Measurements from ENCODE around the gene KCNIP3. TPM values are rescaled to one million over a fixed set of nuclear protein-coding genes. Genes with fewer than 3 reads are reported as not detected.

KCNIP3 gene
- total RNA-seq, 1 experiment from 2014 or later, result 4.5 TPM

DNA sequence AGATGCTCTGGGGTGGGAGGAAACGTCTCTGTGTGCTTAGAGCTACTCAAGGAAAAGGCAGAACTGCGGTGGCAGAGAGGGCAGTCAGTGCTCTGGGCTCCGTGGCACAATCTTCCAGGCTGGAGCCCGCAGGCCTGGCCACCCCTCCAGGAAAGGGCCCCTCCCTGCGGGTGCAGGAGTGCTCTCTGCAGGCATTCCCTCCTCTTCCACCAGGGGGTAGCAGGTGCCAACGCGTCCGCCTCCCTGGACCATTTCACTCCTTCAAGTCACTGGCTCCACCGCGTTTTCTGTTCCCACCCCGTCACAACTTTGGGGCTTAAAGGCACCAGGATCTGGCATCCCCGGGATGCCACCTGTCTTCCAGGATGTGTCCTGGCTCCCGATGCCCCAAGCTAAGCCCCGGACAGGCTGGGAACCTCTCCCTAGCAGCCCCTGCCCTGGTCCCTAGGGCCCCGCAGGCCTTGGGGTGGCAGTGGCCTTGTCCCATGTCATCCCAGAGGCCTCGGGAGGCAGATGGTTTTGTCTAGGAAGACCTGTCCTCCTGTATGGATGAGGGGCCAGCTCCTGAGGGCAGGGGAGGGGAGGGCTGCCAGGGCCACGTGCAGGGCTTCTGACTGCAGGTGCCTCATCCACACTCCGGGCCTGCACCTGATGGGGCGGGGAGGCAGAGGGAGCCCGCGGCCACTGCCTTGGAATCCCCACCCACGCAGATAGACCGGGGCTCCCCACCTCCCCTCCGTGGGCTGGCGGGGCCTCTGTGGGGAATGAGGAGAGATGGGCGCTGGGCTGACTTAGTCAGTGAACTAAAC, 26.4 kb downstream of the KCNIP3 start:
- no peaks in the 10 kb centered on the region for H3K9me2 ChIP-seq (ENCODE audit: insufficient read depth)
- H3K27me3 ChIP-seq (ENCODE audit: insufficient read depth, low read depth), result no peaks in the 10 kb centered on the region
- H3K4me1 ChIP-seq (replicated peaks; ENCODE audit: insufficient read depth), result peaks cover 19% of the 10 kb centered on the region
- H3F3A ChIP-seq (ENCODE audit: insufficient read depth, low read depth), result no peaks in the 10 kb centered on the region; the same call in 1 of the 2 replicates
- H2AFZ ChIP-seq, result no peak overlapping the region
- no peaks in the 10 kb centered on the region for H4K20me1 ChIP-seq (ENCODE audit: insufficient read depth)
- H3K36me3 ChIP-seq (ENCODE audit: low read depth), result no peaks in the 10 kb centered on the region
- POLR2A ChIA-PET (ENCODE audit: unreplicated experiment), result no interaction called here
- H3K79me2 ChIP-seq (ENCODE audit: low read depth), result peaks cover 5% of the 10 kb centered on the region; the same call in 1 of the 2 replicates
- TF ChIP-seq, protein P1, sequence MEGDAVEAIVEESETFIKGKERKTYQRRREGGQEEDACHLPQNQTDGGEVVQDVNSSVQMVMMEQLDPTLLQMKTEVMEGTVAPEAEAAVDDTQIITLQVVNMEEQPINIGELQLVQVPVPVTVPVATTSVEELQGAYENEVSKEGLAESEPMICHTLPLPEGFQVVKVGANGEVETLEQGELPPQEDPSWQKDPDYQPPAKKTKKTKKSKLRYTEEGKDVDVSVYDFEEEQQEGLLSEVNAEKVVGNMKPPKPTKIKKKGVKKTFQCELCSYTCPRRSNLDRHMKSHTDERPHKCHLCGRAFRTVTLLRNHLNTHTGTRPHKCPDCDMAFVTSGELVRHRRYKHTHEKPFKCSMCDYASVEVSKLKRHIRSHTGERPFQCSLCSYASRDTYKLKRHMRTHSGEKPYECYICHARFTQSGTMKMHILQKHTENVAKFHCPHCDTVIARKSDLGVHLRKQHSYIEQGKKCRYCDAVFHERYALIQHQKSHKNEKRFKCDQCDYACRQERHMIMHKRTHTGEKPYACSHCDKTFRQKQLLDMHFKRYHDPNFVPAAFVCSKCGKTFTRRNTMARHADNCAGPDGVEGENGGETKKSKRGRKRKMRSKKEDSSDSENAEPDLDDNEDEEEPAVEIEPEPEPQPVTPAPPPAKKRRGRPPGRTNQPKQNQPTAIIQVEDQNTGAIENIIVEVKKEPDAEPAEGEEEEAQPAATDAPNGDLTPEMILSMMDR (conservative IDR thresholded peaks at IDR 0.05), result peak; percentile 84
- TF ChIP-seq EZH2 (IDR thresholded peaks at IDR 0.05; ENCODE audit: low read depth), result no peak
- no TSS peak for BruUV-seq (replicated peaks)
- H3K9me3 ChIP-seq (ENCODE audit: insufficient read depth, low read depth), result no peaks in the 10 kb centered on the region; the same call in 1 of the 2 replicates
- CTCF ChIA-PET, result interaction anchor here (0.6 to 1.1 kb wide), 2 partner anchors 92 to 885 kb away, joined by 3 to 5 read pairs; partner anchors contain the start of gene STARD7
- peak; percentile 60 to 69 for DNase-seq
- H3K27ac ChIP-seq, result no peak overlapping the region
- no peak overlapping the region for H3K4me2 ChIP-seq
- H3K4me3 ChIP-seq, result no peak overlapping the region
- intact Hi-C loops (cut with micrococcal nuclease; ENCODE audit: unreplicated experiment), result no loop called here

GRCh38 chr2:95325026-95325425, 27.9 kb downstream of the KCNIP3 start:
- Histone ChIP-seq H3K79me2 (ENCODE audit: low read depth) (no peaks in the 10 kb centered on the region), H4K20me1 (ENCODE audit: insufficient read depth) (no peaks in the 10 kb centered on the region), H3K9me2 (ENCODE audit: insufficient read depth) (no peaks in the 10 kb centered on the region), H3F3A (ENCODE audit: insufficient read depth, low read depth) (no peaks in the 10 kb centered on the region; the same call in 1 of the 2 replicates), H3K27me3 (ENCODE audit: insufficient read depth, low read depth) (no peaks in the 10 kb centered on the region), H3K36me3 (ENCODE audit: low read depth) (no peaks in the 10 kb centered on the region), H3K4me3 (no peak overlapping the region), H3K9me3 (ENCODE audit: insufficient read depth, low read depth) (no peaks in the 10 kb centered on the region; the same call in 1 of the 2 replicates), H3K4me1 (replicated peaks; ENCODE audit: insufficient read depth) (peaks cover 4% of the 10 kb centered on the region), H2AFZ (no peak overlapping the region), H3K27ac (no peak overlapping the region), H3K4me2 (no peak overlapping the region)
- POLR2A ChIA-PET (ENCODE audit: unreplicated experiment), result no interaction called here
- no TSS peak for BruUV-seq (replicated peaks)
- CTCF ChIA-PET, result interaction anchor here (0.9 kb wide), 1 partner anchor 93 kb away, joined by 3 read pairs; no protein-coding TSS in a partner anchor
- TF ChIP-seq EZH2 (IDR thresholded peaks at IDR 0.05; ENCODE audit: low read depth), result no peak
- TF ChIP-seq, protein P1 (conservative IDR thresholded peaks at IDR 0.05), result no peak
- no peak for DNase-seq
- intact Hi-C loops (cut with micrococcal nuclease; ENCODE audit: unreplicated experiment), result no loop called here

- DNase-seq, result no peak
- Histone ChIP-seq H3K4me1 (replicated peaks; ENCODE audit: insufficient read depth) (no peaks in the 10 kb centered on the region), H3K36me3 (ENCODE audit: low read depth) (no peaks in the 10 kb centered on the region), H3K9me3 (ENCODE audit: insufficient read depth, low read depth) (no peaks in the 10 kb centered on the region; the same call in 1 of the 2 replicates), H3F3A (ENCODE audit: insufficient read depth, low read depth) (no peaks in the 10 kb centered on the region; the same call in 1 of the 2 replicates), H3K79me2 (ENCODE audit: low read depth) (no peaks in the 10 kb centered on the region), H2AFZ (no peak overlapping the region), H4K20me1 (ENCODE audit: insufficient read depth) (no peaks in the 10 kb centered on the region), H3K27me3 (ENCODE audit: insufficient read depth, low read depth) (no peaks in the 10 kb centered on the region), H3K9me2 (ENCODE audit: insufficient read depth) (no peaks in the 10 kb centered on the region), H3K4me2 (no peak overlapping the region), H3K4me3 (no peak overlapping the region), H3K27ac (no peak overlapping the region)
- ChIA-PET CTCF (interaction anchor here (0.9 kb wide), 1 partner anchor 94 kb away, joined by 3 read pairs; no protein-coding TSS in a partner anchor), POLR2A (ENCODE audit: unreplicated experiment) (no interaction called here)
- intact Hi-C loops (cut with micrococcal nuclease; ENCODE audit: unreplicated experiment), result no loop called here
- BruUV-seq (replicated peaks), result no TSS peak
- TF ChIP-seq, protein P1 (conservative IDR thresholded peaks at IDR 0.05), result no peak
- TF ChIP-seq EZH2 (IDR thresholded peaks at IDR 0.05; ENCODE audit: low read depth), result no peak
Observed at GRCh38 chr2:95325590-95326432, 28.7 kb downstream of the KCNIP3 start.
